Adipose tissue (tissue), 3 donors: ENCODE results near the gene MLXIPL. TPM values are rescaled to one million over a fixed set of nuclear protein-coding genes. Genes with fewer than 3 reads are reported as not detected.

Experiments used
- H3K27ac ChIP-seq: one replicate; pipeline ENCODE4 v1.5.1; 2013; ENCODE audit warnings: low read depth, low read length
- WGBS, 3 donors: extraction: QIAGEN DNeasy Blood & Tissue Kit; methylation state at CpG; one replicate each; pipeline ENCODE4 v1.1.7; 2013; 5-methylcytosine and 5-hydroxymethylcytosine counted together
- polyA plus RNA-seq, 3 donors: library from polyadenylated mRNA; stranded (reverse); fragments of 200-250 nt; gene quantifications; one replicate each; pipeline ENCODE4 v1.2.3, GENCODE V29; 2013
- donor health status: healthy with polysubstance abuse.
- donor health status: Bipolar disorder and iron deficiency.
- donor health status: healthy.

Gene MLXIPL
- polyA plus RNA-seq, 3 donors, result 44.8 to 258 (median 139) TPM

DNA sequence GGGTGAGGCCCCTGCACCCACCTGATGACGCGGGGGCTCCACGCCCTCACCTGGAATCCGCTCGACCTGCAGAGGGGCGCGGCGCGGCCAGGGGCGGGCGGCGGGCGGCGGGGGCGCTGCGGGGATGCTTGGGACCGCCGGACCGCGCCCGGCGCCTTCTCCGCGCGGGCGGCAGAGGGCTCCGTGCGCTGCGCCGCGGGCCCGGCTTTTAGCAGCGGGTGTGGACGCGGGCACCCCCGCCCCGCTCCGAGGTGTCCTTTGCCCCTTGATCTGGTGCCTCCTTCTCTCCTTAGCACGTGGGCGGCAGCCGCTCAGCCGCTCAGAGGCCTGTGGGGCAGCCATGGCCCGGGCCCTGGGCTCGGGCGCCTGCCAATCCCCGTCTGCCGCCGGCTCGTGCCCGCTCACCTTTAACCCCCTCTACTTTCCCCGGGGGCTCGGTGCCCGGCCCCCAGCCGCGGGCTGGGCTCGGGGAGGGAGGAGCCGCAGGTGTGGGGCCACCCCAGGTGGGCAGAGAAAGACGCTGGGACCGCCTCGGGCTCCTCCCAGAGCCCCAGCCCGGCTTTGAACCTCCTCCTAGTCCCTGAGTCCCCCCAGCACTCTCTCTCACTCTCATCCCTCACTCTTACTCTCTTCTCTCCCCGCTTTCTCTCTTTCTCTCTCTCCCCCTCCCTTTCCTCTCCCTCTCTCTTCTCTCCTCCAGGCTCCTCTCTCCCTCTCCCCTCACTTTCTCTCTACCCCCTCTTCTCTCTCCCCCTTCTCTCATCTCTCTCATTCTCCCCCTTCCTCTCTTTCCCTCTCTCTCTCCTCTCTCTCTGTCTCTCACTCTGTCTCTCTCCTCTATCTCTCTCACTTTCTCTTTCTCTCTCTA lies 23.6 kb upstream of the MLXIPL start:
- no peak overlapping the region for H3K27ac ChIP-seq
- WGBS, 3 donors, result 1 to 4% (median 3%) methylated on average over 29 to 61 of the region's 62 CpGs

DNA sequence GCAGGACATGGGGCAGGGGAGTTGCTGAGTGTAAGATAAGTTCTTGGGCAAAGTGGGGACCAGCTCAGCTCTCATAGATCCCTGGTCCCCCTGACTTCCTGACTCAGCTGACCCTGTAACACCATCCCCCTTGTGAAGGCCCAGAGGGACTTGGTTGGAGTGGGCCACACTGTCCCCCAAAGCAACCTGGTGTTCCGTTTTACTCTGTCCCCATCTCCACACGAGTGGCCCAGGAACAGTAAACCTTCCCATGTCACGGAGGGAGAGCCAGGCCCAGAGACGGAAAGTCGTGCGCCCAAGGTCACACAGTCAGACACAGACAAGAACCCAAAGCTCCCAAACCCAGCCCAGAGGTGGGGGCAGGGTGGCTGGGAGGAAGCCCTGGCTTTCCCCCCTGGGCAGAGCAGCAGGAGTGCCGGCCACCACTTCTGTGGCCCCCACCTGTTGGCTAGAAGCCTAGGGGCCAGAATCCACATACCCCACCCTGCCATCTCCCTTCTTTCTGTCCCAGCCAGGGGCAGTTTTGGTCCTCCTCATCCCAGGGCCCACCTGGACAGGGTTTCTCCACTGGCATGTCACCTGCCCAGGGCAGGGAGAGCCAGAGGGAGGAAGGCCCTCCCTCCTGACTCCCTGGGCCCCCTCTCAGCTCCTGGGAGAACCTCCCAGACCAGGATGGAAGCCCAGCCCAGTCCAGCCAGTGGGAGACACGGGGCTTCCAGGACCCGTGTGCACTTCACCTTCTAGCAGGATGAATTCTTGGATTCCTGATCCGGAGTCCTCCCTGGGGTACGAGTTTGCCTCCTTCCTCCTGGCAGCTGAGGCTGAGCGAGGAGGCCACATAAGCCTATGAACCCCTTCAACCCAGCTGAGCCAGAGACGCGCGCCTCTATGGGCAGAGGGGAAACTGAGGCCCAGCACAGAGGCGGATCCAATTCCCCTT lies 22.7 kb upstream of the MLXIPL start:
- WGBS, 3 donors, result 42 to 46% (median 44%) methylated on average over 15 to 16 of the region's 16 CpGs
- H3K27ac ChIP-seq, result no peak overlapping the region

DNA sequence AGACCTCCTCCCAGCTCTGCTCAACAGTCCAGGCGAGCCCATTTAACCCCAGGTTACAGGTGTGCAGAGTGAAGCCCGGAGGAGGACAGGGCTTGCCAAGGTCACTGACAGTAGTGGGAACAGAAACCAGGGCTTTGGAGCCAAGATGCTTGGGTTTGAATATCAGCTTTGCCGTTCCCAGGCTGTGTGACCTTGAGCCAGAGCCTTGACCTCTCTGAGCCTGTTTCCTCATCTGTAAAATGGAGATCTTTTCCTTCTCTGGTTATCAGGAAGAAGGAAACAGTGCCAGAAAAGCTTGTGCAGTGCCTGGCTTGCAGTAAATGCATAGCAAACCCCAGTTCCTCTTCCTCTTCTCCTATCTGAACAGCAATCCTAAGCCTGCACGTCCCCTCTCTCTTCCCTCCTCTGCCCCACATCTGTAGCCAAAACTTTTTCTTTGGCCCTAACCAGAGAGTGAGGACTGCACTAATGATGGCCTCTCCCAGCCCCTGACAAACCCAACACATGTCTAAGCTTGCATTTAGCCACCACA lies 21.4 kb upstream of the MLXIPL start:
- H3K27ac ChIP-seq, result no peak overlapping the region
- WGBS, 3 donors, result 33 to 49% (median 46%) methylated on average over 4 of the region's 4 CpGs

DNA sequence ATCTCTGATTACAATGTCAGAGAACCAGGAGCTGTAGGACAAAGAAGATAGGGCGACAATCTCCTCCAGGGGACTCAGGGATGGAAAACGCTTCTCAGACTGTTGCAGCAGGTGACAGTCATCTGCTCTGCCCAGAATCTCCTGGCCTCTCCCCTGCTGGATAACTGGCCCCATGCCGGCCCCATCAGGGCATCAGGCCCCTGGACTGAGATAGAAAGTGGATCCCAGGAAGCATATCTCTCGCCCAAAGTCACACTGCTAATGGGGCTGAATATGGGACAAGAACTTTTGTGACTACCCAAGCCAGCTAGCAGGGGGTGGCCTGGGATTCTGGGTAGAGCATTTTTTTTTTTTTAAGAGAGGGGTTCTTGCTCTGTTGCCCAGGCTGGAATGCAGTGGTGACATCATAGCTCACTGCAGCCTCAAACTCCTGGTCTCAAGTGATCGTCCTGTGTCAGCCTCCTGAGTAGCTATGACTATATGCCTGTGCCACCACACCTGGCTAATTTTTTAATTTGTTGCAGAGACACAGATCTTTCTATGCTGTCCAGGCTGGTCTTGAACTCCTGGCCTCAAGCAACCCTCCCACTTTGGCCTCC lies 20.5 kb upstream of the MLXIPL start:
- H3K27ac ChIP-seq, result no peak overlapping the region
- 56 to 75% (median 67%) methylated on average over 5 of the region's 5 CpGs for WGBS, 3 donors

DNA sequence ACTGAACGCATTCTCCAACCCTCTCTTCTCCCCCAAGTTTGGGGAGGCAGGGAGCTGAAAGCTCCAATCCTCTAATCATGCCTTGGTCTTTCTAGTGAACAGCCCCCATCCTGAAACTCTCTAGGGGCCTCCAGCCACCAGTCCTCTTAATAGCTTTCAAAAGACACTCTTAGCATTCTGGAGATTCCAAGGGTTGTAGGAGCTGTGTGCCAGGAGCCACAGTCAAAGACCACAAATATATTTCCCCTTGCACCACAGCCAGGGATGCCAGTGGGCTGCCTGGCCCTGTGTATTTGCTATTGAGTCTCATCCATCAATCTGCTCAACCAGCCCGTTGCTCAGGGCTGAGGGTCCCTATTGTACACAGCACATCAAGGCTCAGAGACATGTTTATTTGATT lies 18.5 kb upstream of the MLXIPL start:
- 57 to 69% (median 59%) methylated on average over 2 of the region's 2 CpGs for WGBS, 3 donors
- no peak overlapping the region for H3K27ac ChIP-seq

DNA sequence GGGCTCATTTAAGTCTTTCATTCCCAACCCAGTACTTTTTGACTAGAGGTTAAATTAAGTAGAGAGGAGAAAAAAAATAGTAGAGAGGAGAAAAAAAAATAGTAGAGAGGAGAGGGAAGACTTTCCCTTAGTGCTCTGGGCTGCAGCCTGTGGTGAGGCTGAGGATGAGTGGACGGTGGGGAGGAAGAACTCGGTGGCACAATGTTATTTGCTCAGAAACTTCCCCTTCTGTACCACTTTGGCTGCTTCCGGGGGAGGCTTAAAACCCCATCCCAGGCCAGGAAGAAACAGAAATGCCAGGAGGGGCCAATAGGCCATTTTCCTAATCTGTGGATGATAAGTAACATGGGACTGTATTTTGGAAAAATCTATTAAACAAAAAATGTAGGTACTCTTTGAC lies 14.6 kb upstream of the MLXIPL start:
- 31 to 77% (median 38%) methylated on average over 3 of the region's 3 CpGs for WGBS, 3 donors
- H3K27ac ChIP-seq, result no peak overlapping the region

DNA sequence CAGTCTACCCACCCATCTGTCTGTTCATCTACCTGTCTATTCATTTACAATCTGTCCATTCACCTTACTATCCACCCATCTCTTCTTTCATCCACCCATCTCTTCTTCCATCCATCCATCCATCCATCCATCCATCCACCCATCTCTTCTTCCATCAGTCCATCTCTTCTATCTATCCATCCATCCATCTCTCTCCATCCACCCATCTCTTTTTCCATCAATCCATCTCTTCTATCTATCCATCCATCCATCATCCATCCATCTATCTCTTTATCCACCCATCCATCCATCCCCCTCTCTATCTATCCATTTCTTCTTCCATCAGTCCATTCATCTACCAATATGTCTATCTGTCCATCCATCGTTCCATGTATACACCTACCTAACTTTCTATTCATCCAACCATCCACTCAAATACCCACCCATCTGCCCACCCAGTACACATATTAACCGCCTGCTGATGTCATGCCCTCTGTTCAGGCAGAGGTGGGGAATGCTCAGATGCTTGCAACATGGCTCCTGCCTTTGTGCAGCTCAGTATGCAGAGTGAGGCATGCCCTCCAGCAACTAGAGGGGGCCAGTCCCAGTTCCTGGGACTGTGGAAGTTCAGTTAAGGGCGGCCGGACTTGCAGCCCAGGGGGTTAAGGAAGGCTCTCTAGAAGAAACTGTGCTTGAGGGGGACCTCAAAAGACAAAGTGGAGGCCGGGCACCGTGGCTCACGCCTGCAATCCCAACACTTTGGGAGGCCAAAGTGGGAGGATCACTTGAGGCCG lies 11.3 kb upstream of the MLXIPL start:
- no peak overlapping the region for H3K27ac ChIP-seq
- WGBS, 3 donors, result 81 to 90% (median 84%) methylated on average over 8 of the region's 8 CpGs

DNA sequence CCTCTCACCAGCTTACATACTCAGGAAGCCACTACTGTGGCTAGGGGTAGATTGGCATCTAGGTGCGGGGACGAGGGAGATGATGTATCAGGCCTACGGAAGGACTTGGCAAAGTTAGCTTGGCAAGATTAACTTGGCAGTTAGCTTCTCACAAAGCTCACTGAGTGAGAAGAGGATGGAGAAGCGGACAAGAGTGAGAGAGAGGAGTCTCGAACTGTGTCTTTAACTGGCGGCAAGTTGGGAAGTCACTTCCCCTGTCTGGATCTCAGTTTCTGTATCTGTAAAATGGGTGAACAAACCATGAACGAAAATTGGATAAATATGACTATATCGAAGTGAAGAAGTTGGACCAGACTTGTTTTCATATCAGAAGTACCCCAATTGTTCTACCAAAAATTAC lies 9.5 kb upstream of the MLXIPL start:
- 77 to 84% (median 82%) methylated on average over 8 of the region's 8 CpGs for WGBS, 3 donors
- no peak overlapping the region for H3K27ac ChIP-seq

DNA sequence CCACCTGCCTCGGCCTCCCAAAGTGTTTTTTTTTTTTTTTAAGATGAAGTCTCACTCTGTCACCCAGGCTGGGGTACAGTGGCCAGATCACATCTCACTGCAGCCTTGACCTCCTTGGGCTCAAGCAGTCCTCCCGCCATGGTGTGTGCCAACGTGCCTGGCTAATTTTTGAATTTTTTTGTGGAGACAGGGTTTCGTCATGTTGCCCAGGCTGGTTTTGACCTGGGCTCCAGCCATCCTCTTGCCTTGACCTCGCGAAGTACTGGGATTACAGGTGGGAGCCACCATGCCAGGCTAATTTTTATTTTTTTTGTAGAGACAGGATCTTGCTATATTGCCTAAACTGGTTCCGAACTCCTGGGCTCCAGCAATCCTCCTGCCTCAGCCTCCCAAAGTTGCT lies 9.0 kb upstream of the MLXIPL start:
- H3K27ac ChIP-seq, result no peak overlapping the region
- 72 to 88% (median 83%) methylated on average over 7 of the region's 7 CpGs for WGBS, 3 donors

DNA sequence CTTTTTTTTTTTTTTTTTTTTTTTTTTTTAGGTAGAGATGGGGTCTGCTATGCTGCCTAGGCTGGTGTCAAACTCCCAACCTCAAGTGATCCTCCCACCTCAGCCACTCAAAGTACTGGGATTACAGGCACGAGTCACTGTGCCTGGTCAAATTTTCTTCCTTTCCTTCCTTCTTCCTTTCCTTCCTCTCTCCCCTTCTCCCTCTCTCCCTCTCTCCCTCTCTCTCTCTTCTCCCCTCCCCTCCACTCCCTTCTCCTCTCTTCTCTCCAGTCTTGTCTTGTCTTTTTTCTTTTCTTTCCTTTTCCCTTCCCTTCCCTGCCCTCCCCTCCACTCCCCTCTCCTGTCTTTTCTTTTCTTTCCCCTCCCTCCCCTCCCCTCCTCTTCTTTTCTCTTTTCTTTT lies 7.2 kb upstream of the MLXIPL start:
- 5 to 55% (median 11%) methylated on average over 1 of the region's 1 CpG for WGBS, 3 donors
- no peak overlapping the region for H3K27ac ChIP-seq

DNA sequence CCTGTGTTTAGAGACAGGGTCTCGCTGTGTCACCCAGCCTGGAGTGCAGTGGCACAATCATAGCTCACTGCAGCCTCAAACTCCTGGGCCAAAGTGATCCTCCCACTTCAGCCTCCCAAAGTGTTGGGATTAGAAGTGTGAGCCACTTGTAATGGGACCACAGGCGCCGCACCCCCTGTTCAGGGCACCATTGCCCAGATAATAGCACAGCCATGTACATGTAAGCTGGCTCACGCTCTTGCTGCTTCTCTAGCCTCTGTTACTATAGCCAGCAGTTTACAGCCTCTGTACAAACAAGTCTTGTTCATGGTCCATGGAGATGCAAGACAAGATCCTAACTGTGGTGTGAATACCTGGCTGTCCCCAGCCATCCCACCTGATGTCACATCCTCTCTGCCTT lies 4.2 kb upstream of the MLXIPL start:
- 63 to 86% (median 83%) methylated on average over 4 of the region's 4 CpGs for WGBS, 3 donors
- no peak overlapping the region for H3K27ac ChIP-seq

DNA sequence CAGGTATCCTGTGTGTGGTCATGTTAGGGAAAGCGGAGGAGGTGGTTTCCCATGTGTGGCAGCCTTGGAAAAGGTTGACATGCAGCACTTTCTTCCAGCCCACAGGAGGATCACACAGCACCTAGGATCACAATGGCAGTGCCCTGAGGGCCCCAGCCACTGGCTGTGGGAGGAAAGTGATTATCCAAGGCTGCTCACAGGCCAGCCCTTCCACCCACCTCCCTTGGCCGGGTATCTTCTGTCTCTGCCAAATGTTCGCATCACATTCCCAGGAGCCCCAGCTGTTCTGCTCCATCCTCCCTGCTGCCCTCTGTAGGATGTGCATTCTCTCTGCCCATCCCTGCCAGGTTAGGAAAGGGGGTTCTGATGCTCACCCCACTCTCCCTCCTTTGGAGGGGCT lies 2.5 kb upstream of the MLXIPL start:
- 29 to 38% (median 32%) methylated on average over 3 of the region's 3 CpGs for WGBS, 3 donors

DNA sequence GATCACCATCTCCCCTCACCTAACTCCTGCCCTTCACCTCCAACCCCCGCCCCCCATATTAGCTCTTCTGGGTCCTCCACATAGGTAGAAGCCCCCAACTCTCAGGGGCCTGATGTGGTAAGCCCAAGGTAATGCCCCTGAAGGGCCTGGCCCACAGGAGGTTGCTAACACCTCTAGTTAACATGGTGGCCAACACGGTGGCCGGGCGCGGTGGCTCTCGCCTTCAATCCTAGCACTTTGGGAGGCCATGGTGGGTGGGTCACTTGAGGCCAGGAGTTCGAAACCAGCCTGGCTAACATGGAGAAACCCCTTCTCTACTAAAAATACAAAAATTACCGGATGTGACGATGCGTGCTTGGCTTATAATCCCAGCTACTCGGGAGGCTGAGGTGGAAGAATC lies 954 bp upstream of the MLXIPL start:
- 94 to 98% (median 95%) methylated on average over 11 of the region's 11 CpGs for WGBS, 3 donors
- H3K27ac ChIP-seq, result no peak overlapping the region

More for the DNA sequence above, 2.5 kb upstream of the MLXIPL start:
- no peak overlapping the region for H3K27ac ChIP-seq

DNA sequence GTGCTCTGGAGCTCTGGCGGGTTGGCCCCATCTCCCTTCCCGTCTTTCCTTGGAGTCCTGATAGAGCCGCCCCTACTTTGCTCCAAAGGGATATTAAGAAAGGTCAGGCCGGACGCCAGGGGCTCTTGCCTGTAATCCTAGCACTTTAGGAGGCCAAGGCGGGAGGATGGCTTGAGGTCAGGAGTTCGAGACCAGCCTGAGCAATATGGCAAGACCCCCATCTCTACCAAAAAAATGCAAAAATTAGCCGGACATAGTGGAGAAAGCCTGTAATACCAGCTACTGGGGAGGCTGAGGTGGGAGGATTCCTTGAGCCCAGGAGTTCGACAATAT lies 313 bp upstream of the MLXIPL start:
- H3K27ac ChIP-seq, result no peak overlapping the region
- WGBS, 3 donors, result 40 to 49% (median 42%) methylated on average over 9 of the region's 9 CpGs

DNA sequence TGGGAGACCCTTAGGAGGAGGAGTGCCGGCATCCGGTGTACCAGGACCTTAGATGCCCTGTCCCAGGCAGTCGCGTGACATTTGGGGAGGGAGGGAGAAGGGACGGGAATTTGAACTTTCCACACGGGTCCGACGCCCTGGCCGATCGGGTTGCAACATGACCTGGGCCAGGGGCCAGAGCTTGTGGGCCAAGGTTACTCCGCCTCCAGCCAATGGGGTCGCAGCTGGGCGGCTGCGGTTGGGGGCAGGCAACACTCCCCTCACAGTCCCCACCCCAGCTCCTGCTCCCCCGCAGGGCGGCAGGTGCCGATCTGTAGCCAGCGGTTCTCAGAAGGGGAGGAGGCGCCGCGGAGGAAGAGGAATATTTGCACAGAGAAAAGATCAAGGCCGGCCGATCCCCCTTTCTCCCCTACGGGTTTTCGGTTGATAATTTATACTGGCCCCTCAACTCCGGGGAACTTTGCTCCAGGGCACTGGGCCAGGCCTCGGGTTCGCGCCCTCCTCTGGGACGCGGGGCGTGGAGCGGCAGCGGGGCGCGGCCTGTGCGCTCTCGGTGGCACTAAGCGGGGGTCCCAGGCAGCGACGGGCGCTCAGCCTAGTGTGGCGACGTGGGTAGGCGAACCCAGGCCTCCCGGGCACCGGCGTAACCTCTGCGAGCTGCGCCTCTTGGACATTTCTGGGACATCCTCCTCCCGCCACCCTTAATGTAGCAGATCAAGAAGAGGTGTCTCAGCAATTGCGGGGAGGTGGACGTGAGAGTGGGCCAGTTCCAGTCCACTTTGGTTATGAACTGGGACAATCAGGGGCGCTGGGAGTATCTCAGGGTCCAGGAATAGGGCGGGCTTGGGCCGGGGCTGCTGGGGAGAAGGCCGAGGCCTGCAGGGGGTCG lies 1.2 kb downstream of the MLXIPL start:
- H3K27ac ChIP-seq, result no peak overlapping the region

DNA sequence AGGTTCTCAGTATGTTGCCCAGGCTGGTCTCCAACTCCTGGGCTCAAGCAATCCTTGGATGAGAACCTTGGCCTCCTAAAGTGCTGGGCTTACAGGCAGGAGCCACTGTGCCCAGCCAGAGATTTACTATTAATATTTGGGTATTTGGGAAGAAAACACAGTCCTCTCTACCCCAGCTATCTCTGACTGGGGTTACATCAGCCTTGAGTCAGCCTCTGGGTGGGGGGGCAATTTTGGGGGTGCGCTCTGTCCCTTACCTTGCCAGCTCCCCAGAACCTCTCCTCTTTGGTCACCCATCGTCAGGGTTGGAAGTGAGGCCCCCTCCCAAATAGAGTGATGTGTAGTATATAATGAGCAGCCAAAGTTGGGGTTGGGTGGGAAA lies 1.8 kb downstream of the MLXIPL start:
- WGBS, 3 donors, result 20 to 41% (median 29%) methylated on average over 2 of the region's 2 CpGs
- no peak overlapping the region for H3K27ac ChIP-seq

More for the DNA sequence above, 1.2 kb downstream of the MLXIPL start:
- WGBS, 3 donors, result 2 to 6% (median 3%) methylated on average over 51 to 58 of the region's 58 CpGs
